T-helper 2 cell treated with Interferon-gamma antibody and Interleukin-4, amounts not matched to agents 100 ng/mL and 5 ng/mL, for 36 hours (primary cell): ENCODE measurements around the gene KMT2A. TPM values are rescaled to one million over a fixed set of nuclear protein-coding genes. Genes with fewer than 3 reads are reported as not detected.

Source experiments
- intact Hi-C: fragments of 100-400 bp; cut with micrococcal nuclease; formaldehyde crosslinking; loops from one replicate; pipeline ENCODE4 v1.15.1; 2023
- total RNA-seq: library from RNA; stranded (reverse); gene quantifications from 2 replicates; pipeline ENCODE4 v1.2.3, GENCODE V29; 2022

Gene KMT2A
- total RNA-seq, 1 donor from 2014 or later = 94.9 TPM

- intact Hi-C loops = loop anchor here (5.0 kb wide), 3 partner anchors 137 to 272 kb away; partner anchors contain the start of genes CD3E and KMT2A
These were observed 138.3 kb downstream of the KMT2A start for GRCh38 chr11:118574636-118575035.

Other genes starting within 250 kb of the KMT2A start
- gene JAML, start 211.5 kb upstream of the KMT2A start, total RNA-seq = 73.7 and 78.9 TPM in 2 replicates
- 16.5 and 19.4 TPM in 2 replicates for gene MPZL3, start 184.1 kb upstream of the KMT2A start, total RNA-seq
- 3.8 and 5.2 TPM in 2 replicates for gene MPZL2, start 172.2 kb upstream of the KMT2A start, total RNA-seq
- gene CD3E, start 131.8 kb upstream of the KMT2A start, total RNA-seq = 576 and 590 TPM in 2 replicates
- 474 and 495 TPM in 2 replicates for gene CD3D, start 93.8 kb upstream of the KMT2A start, total RNA-seq
- 221 and 225 TPM in 2 replicates for gene CD3G, start 92.1 kb upstream of the KMT2A start, total RNA-seq
- gene UBE4A, start 76.9 kb upstream of the KMT2A start, total RNA-seq = 44.1 and 44.9 TPM in 2 replicates
- 284 and 288 TPM in 2 replicates for gene ATP5MG, start 34.9 kb upstream of the KMT2A start, total RNA-seq
- 0.66 and 0.75 TPM in 2 replicates for gene TTC36, start 91.0 kb downstream of the KMT2A start, total RNA-seq
- 5.5 and 7.9 TPM in 2 replicates for gene TMEM25, start 94.7 kb downstream of the KMT2A start, total RNA-seq
- gene IFT46, start 129.4 kb downstream of the KMT2A start, total RNA-seq = 9.1 and 9.7 TPM in 2 replicates
- 105 and 110 TPM in 2 replicates for gene ARCN1, start 135.9 kb downstream of the KMT2A start, total RNA-seq
- gene PHLDB1, start 171.1 kb downstream of the KMT2A start, total RNA-seq = 0.34 and 0.36 TPM in 2 replicates
- gene TREH, start 243.2 kb downstream of the KMT2A start, total RNA-seq = not detected in 2 replicates